ENCODE data around the gene CLHC1. TPM values are rescaled to one million over a fixed set of nuclear protein-coding genes. Genes with fewer than 3 reads are reported as not detected.
"Not testable (repeated sequence)": the region's sequence is repeated elsewhere in the genome, so short reads cannot be mapped to it uniquely, and the experiment has no call there.

Gene CLHC1
- total RNA-seq, 1 donor from 2014 or later, result 7.5 TPM

- H3K9me3 ChIP-seq (replicated peaks), result no peaks in the 10 kb centered on the region
- intact Hi-C loops (cut with micrococcal nuclease), result no loop called here
- no peaks in the 10 kb centered on the region for H3K4me1 ChIP-seq
- TF ChIP-seq, protein P1, sequence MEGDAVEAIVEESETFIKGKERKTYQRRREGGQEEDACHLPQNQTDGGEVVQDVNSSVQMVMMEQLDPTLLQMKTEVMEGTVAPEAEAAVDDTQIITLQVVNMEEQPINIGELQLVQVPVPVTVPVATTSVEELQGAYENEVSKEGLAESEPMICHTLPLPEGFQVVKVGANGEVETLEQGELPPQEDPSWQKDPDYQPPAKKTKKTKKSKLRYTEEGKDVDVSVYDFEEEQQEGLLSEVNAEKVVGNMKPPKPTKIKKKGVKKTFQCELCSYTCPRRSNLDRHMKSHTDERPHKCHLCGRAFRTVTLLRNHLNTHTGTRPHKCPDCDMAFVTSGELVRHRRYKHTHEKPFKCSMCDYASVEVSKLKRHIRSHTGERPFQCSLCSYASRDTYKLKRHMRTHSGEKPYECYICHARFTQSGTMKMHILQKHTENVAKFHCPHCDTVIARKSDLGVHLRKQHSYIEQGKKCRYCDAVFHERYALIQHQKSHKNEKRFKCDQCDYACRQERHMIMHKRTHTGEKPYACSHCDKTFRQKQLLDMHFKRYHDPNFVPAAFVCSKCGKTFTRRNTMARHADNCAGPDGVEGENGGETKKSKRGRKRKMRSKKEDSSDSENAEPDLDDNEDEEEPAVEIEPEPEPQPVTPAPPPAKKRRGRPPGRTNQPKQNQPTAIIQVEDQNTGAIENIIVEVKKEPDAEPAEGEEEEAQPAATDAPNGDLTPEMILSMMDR (IDR thresholded peaks at IDR 0.05; ENCODE audit: borderline replicate concordance), result no peak
- H3K4me3 ChIP-seq, result no peak overlapping the region
- no peak overlapping the region for H3K27ac ChIP-seq (replicated peaks)
- no peaks in the 10 kb centered on the region for H3K27me3 ChIP-seq (ENCODE audit: low read depth)
- peaks cover 97% of the 10 kb centered on the region for H3K36me3 ChIP-seq
- DNase-seq, result no peak
Observed at GRCh38 chr2:55242617-55243016, 10.5 kb upstream of the CLHC1 start.

- H3K4me3 ChIP-seq; H3K27ac ChIP-seq (replicated peaks); H3K9me3 ChIP-seq (replicated peaks); DNase-seq; H3K4me1 ChIP-seq; H3K27me3 ChIP-seq (ENCODE audit: low read depth); intact Hi-C loops (cut with micrococcal nuclease): not testable (repeated sequence)
- H3K36me3 ChIP-seq, result peaks cover 96% of the 10 kb centered on the region
Observed at GRCh38 chr2:55241582-55241981, 9.5 kb upstream of the CLHC1 start.

GRCh38 chr2:55239656-55240222, 7.6 kb upstream of the CLHC1 start:
- TF ChIP-seq, protein P1 (IDR thresholded peaks at IDR 0.05; ENCODE audit: borderline replicate concordance), result no peak
- Histone ChIP-seq H3K27me3 (ENCODE audit: low read depth) (no peaks in the 10 kb centered on the region), H3K4me1 (peaks cover 4% of the 10 kb centered on the region), H3K36me3 (peaks cover 96% of the 10 kb centered on the region), H3K27ac (replicated peaks) (no peak overlapping the region), H3K9me3 (replicated peaks) (no peaks in the 10 kb centered on the region), H3K4me3 (no peak overlapping the region)
- intact Hi-C loops (cut with micrococcal nuclease), result no loop called here
- no peak for DNase-seq

DNA sequence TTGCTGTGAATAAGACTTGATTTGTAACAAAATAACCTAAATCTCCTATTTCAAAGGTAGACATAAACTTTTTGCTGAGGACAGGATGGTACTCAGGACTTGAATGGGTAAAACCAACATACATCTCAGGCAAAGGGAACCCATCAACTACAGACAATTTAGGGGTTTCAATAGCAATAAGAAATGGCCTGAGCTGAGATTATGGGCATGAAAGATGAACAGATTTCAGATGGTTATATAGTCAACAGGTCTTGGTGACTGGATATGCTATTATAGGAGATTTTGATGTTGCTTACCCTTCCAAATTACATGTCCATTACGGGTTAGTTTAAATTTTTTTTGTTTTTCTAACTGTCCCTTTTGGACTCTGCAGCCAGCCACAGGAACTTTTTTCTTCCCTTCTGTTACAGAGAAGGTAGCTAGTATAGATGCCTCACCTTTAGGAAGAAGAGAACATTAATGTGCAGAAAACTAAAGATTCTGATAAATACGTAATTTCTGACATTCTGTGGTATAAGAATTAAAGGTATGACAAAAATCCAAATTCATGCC, 5.0 kb upstream of the CLHC1 start:
- H3K27ac ChIP-seq (replicated peaks), result no peak overlapping the region
- H3K4me1 ChIP-seq, result peaks cover 26% of the 10 kb centered on the region
- TF ChIP-seq, protein P1 (IDR thresholded peaks at IDR 0.05; ENCODE audit: borderline replicate concordance), result no peak
- peaks cover 78% of the 10 kb centered on the region for H3K36me3 ChIP-seq
- H3K9me3 ChIP-seq (replicated peaks), result no peaks in the 10 kb centered on the region
- intact Hi-C loops (cut with micrococcal nuclease), result no loop called here
- no peak for DNase-seq
- H3K27me3 ChIP-seq (ENCODE audit: low read depth), result no peaks in the 10 kb centered on the region
- no peak overlapping the region for H3K4me3 ChIP-seq

GRCh38 chr2:55235724-55236538, 3.8 kb upstream of the CLHC1 start:
- peaks cover 35% of the 10 kb centered on the region for H3K4me1 ChIP-seq
- DNase-seq, result no peak
- no peaks in the 10 kb centered on the region for H3K9me3 ChIP-seq (replicated peaks)
- intact Hi-C loops (cut with micrococcal nuclease), result no loop called here
- no peak overlapping the region for H3K27ac ChIP-seq (replicated peaks)
- H3K36me3 ChIP-seq, result peaks cover 67% of the 10 kb centered on the region
- no peaks in the 10 kb centered on the region for H3K27me3 ChIP-seq (ENCODE audit: low read depth)
- H3K4me3 ChIP-seq, result no peak overlapping the region
- TF ChIP-seq, protein P1 (IDR thresholded peaks at IDR 0.05; ENCODE audit: borderline replicate concordance), result no peak

- no peak for DNase-seq
- intact Hi-C loops (cut with micrococcal nuclease), result no loop called here
- Histone ChIP-seq H3K4me1 (peaks cover 44% of the 10 kb centered on the region), H3K36me3 (peaks cover 47% of the 10 kb centered on the region), H3K27me3 (ENCODE audit: low read depth) (no peaks in the 10 kb centered on the region), H3K4me3 (peak overlapping the region; percentile 96), H3K9me3 (replicated peaks) (no peaks in the 10 kb centered on the region), H3K27ac (replicated peaks) (peak overlapping the region; percentile 97)
- TF ChIP-seq, protein P1 (IDR thresholded peaks at IDR 0.05; ENCODE audit: borderline replicate concordance), result no peak
Observed at GRCh38 chr2:55233658-55233940, 1.5 kb upstream of the CLHC1 start.
